Body of pancreas (tissue), 4 donors: ENCODE data around the gene SRPK2. TPM values are rescaled to one million over a fixed set of nuclear protein-coding genes. Genes with fewer than 3 reads are reported as not detected.

ENCODE experiments used
- ATAC-seq: fragments of 150-250 bp; one replicate; pipeline ENCODE4 v1.9.1; 2016
- DNase-seq, 4 donors: peaks; one replicate each; pipeline ENCODE4 v3.0.0-alpha.2; 2019
- H3K27ac ChIP-seq, 4 donors: fragments of 200-600 bp; sonication (generic); 1 replicate in 3 of 4; 2 replicates in 1 of 4; pipeline versions ENCODE4 v1.5.1 to v1.6.1; 2016 to 2019; ENCODE audit warnings: mild to moderate bottlenecking in 1 of 4, mixed read lengths in 1 of 4, moderate library complexity in 1 of 4
- H3K27me3 ChIP-seq, 2 donors: fragments of 200-600 bp; sonication (generic); one replicate each; pipeline ENCODE4 v1.6.0; 2016; ENCODE audit warnings: mild to moderate bottlenecking in 1 of 2
- H3K36me3 ChIP-seq, 2 donors: fragments of 200-600 bp; sonication (generic); replicated peaks in 1 of 2; 2 replicates each; pipeline ENCODE4 v1.5.1; 2016; ENCODE audit warnings: low read depth in 2 of 2; ENCODE audit not compliant: insufficient read depth in 1 of 2
- H3K4me1 ChIP-seq: fragments of 200-600 bp; sonication (generic); one replicate; pipeline ENCODE4 v1.6.0; 2016
- H3K4me3 ChIP-seq, 2 donors: fragments of 200-600 bp; sonication (generic); 1 replicate in 1 of 2; 2 replicates in 1 of 2; pipeline ENCODE4 v1.5.1; 2016 to 2019
- H3K9me3 ChIP-seq, 3 donors: fragments of 200-600 bp; sonication (generic); 1 replicate in 2 of 3; 2 replicates in 1 of 3; pipeline ENCODE4 v1.5.1; 2016
- CTCF ChIP-seq, 7 experiments: fragments of 450-650 bp in 4 of 7; fragments of 200-600 bp in 3 of 7; sonication (generic) in 3 of 7; IDR thresholded peaks; one replicate each; pipeline ENCODE4 v1.5.1; 2016 to 2019; ENCODE audit warnings: antibody characterized with exemption in 7 of 7
- POLR2A ChIP-seq, 3 donors: fragments of 450-650 bp; IDR thresholded peaks; one replicate each; pipeline ENCODE4 v1.6.1; 2016; ENCODE audit warnings: antibody characterized with exemption in 3 of 3, mild to moderate bottlenecking in 2 of 3
- WGBS, 2 donors: methylation state at CpG; one replicate each; pipeline ENCODE4 v1.1.5; 2017; 5-methylcytosine and 5-hydroxymethylcytosine counted together
- intact Hi-C: fragments of 100-400 bp; cut with DNase I; formaldehyde crosslinking; loops from one replicate; pipeline ENCODE4 v1.15.1; 2023
- total RNA-seq, 2 donors: library from RNA; depleted of rRNA; stranded (reverse); fragments of >200 nt; gene quantifications; one replicate each; pipeline ENCODE4 v1.1.0, GENCODE V29; 2016

Gene SRPK2
- total RNA-seq, 2 donors from 2014 or later: 23.4 to 31.1 TPM

DNA sequence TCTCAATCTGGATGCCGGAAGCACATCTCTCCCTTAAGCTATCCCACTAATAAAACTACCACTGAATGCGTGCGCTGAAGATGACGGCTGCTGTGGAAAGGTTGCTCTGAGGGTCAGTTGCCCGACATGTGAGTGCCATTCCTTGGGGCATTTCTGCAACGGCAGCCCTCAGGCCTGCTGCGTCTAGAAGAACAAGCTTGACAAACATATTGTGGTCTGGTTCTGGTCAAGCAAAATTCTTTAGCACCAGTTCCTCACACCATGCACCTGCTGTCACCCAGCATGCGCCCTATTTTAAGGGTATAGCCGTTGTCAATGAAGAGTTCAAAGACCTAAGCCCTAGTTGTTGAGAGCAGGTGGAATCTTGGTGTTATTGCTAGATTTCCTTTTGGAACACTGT is 184.2 kb downstream of the SRPK2 start:
- WGBS, 2 donors: 88 to 100% methylated on average over 5 to 9 of the region's 9 CpGs
- Histone ChIP-seq H3K4me3 (no peak overlapping the region), H3K9me3 (no peaks in the 10 kb centered on the region), H3K4me1 (no peaks in the 10 kb centered on the region), H3K36me3 (no peaks in the 10 kb centered on the region), H3K27me3 (no peaks in the 10 kb centered on the region), H3K27ac (no peak overlapping the region)
- DNase-seq: no peak
- no peak for ATAC-seq
- TF ChIP-seq POLR2A (IDR thresholded peaks at IDR 0.05) (no peak), CTCF (IDR thresholded peaks at IDR 0.05) (no peak)
- intact Hi-C loops: no loop called here

- no peak overlapping the region for H3K4me3 ChIP-seq
- DNase-seq (no peak), ATAC-seq (no peak)
- H3K4me1 ChIP-seq: peaks cover 5% of the 10 kb centered on the region
- no peaks in the 10 kb centered on the region for H3K9me3 ChIP-seq
- no peak overlapping the region for H3K27ac ChIP-seq
- TF ChIP-seq CTCF (IDR thresholded peaks at IDR 0.05) (no peak), POLR2A (IDR thresholded peaks at IDR 0.05) (no peak)
- no peaks in the 10 kb centered on the region for H3K27me3 ChIP-seq
- intact Hi-C loops: no loop called here
- no peaks in the 10 kb centered on the region for H3K36me3 ChIP-seq
- 76 to 82% methylated on average over 3 of the region's 3 CpGs for WGBS, 2 donors
These were observed 186.1 kb downstream of the SRPK2 start for GRCh38 chr7:105202616-105203015.

DNA sequence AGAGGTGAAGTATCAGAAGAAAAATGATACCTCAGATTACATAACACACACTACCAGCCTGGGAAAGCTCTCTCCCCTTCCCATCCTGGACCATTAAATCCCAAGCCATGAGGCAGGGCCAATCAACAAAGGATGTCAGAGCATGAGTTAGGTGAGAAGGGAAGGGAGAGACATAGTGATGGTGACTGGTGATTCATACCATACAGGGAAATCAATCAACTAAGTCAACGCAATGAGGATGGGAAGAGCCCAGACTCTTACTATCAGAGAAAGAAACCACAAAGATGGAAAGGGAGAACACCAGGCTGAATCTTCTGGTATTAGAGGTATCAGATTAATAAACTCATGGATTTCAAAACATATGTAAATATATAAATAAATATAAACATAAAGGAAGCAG is 189.3 kb downstream of the SRPK2 start:
- ATAC-seq (no peak), DNase-seq (no peak)
- H3K4me3 ChIP-seq: no peak overlapping the region
- no peak overlapping the region for H3K27ac ChIP-seq
- no peak for TF ChIP-seq CTCF (IDR thresholded peaks at IDR 0.05)
- no peak for TF ChIP-seq POLR2A (IDR thresholded peaks at IDR 0.05)
- H3K4me1 ChIP-seq: peaks cover 5% of the 10 kb centered on the region
- 78 to 88% methylated on average over 1 of the region's 1 CpG for WGBS, 2 donors
- H3K9me3 ChIP-seq: no peaks in the 10 kb centered on the region
- no peaks in the 10 kb centered on the region for H3K36me3 ChIP-seq
- H3K27me3 ChIP-seq: no peaks in the 10 kb centered on the region
- intact Hi-C loops: no loop called here

- no peak for TF ChIP-seq POLR2A (IDR thresholded peaks at IDR 0.05)
- no peak for TF ChIP-seq CTCF (IDR thresholded peaks at IDR 0.05)
- Histone ChIP-seq H3K36me3 (no peaks in the 10 kb centered on the region), H3K4me3 (no peak overlapping the region), H3K9me3 (no peaks in the 10 kb centered on the region), H3K27ac (no peak overlapping the region), H3K27me3 (no peaks in the 10 kb centered on the region), H3K4me1 (peaks cover 5% of the 10 kb centered on the region)
- intact Hi-C loops: no loop called here
- WGBS, 2 donors: 15 to 29% methylated on average over 2 of the region's 2 CpGs
- ATAC-seq (peak; percentile 38), DNase-seq (no peak)
These were observed 190.5 kb downstream of the SRPK2 start for GRCh38 chr7:105198223-105198622.

DNA sequence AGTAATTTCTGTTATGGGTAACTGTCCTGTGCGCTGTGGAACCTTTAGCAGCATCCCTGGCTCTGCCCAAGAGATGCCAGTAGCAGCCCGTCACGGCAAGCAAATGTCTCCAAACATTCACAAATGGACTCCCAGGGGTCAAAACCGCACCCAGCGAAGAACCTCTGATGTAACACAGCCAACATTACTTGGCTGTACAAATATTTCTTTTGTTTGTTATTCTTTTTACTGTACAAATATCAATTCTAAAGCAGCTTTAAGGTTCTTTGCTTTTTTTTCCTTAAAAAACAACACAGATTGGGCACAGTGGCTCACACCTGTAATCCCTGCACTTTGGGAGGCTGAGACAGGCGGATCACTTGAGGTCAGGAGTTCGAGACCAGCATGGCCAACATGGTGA is 192.2 kb downstream of the SRPK2 start:
- no peak for ATAC-seq
- H3K9me3 ChIP-seq: no peaks in the 10 kb centered on the region
- DNase-seq: no peak
- H3K4me3 ChIP-seq: no peak overlapping the region
- H3K27me3 ChIP-seq: no peaks in the 10 kb centered on the region
- intact Hi-C loops: no loop called here
- no peaks in the 10 kb centered on the region for H3K36me3 ChIP-seq
- TF ChIP-seq POLR2A (IDR thresholded peaks at IDR 0.05) (no peak), CTCF (IDR thresholded peaks at IDR 0.05) (no peak)
- WGBS, 2 donors: 68 to 71% methylated on average over 7 of the region's 7 CpGs
- H3K4me1 ChIP-seq: peaks cover 5% of the 10 kb centered on the region
- no peak overlapping the region for H3K27ac ChIP-seq
